K562 (cell line): ENCODE measurements around the gene PYROXD2. TPM values are rescaled to one million over a fixed set of nuclear protein-coding genes. Genes with fewer than 3 reads are reported as not detected.

Experiments
- CAMTA2 ChIP-seq: fragments of 250-450 bp; sonication (Bioruptor Pico); conservative IDR thresholded peaks from 2 replicates; pipeline ENCODE4 v1.5.1; 2022
- CREM ChIP-seq: IDR thresholded peaks from 2 replicates; pipeline ENCODE4 v1.6.1; 2014; ENCODE audit warnings: antibody characterized with exemption, low read depth
- DDX20 ChIP-seq: fragments of 450-650 bp; IDR thresholded peaks from 2 replicates; pipeline ENCODE4 v1.6.1; 2016; ENCODE audit warnings: missing genetic modification characterization, low read depth, mild to moderate bottlenecking, missing compliant biosample characterization, moderate library complexity
- HIVEP1 ChIP-seq: fragments of 250-450 bp; sonication (Bioruptor Pico); IDR thresholded peaks from 2 replicates; pipeline ENCODE4 v1.4.0; 2020; ENCODE audit warnings: mild to moderate bottlenecking
- MTA3 ChIP-seq: fragments of 450-650 bp; formaldehyde crosslinking; IDR thresholded peaks from 2 replicates; pipeline ENCODE4 v1.6.1; 2017; ENCODE audit warnings: mild to moderate bottlenecking, borderline replicate concordance
- NEUROD1 ChIP-seq: fragments of 150-350 bp; IDR thresholded peaks from 2 replicates; pipeline ENCODE4 v1.6.1; 2014; ENCODE audit warnings: borderline replicate concordance, low read length, low read depth; ENCODE audit not compliant: partially characterized antibody
- NRF1 ChIP-seq, 2 experiments: fragments of 450-650 bp; IDR thresholded peaks in 1 of 2; conservative IDR thresholded peaks in 1 of 2; 2 replicates each; pipeline ENCODE4 v1.6.1; 2014; ENCODE audit warnings: mild to moderate bottlenecking in 2 of 2
- PHF8 ChIP-seq: fragments of 200-600 bp; sonication (generic); IDR thresholded peaks from 2 replicates; pipeline ENCODE4 v1.6.1; 2012; ENCODE audit warnings: mixed run types, mild to moderate bottlenecking, inconsistent platforms, low read length, moderate library complexity, borderline replicate concordance
- PRMT5 ChIP-seq: sonication (generic); formaldehyde crosslinking; IDR thresholded peaks from 2 replicates; pipeline ENCODE4 v1.5.0; 2020; ENCODE audit warnings: missing genetic modification reagents
- SMC3 ChIP-seq: conservative IDR thresholded peaks from 2 replicates; pipeline ENCODE4 v1.6.1; 2011; ENCODE audit warnings: low read depth, low read length, improper control_type of control experiment; ENCODE audit not compliant: insufficient read depth
- polyA plus RNA-seq, 8 experiments: library from polyadenylated mRNA; depleted of rRNA in 4 of 8; stranded (reverse) in 5 of 8; unstranded in 3 of 8; fragments of >200 nt; fragmentation: Nextera tagmentation in 2 of 8; fragmentation: Illumina TruSeq in 1 of 8; extraction: Ambion mirVana in 2 of 8; extraction: Trizol in 1 of 8; gene quantifications; 2 replicates each; pipeline versions ENCODE4 v1.2.1 to v1.2.3, GENCODE V29; 2011 to 2014; ENCODE audit warnings: inconsistent platforms in 1 of 8, missing spikeins in 1 of 8
- total RNA-seq, 7 experiments: library from RNA; depleted of rRNA in 6 of 7; stranded (reverse); fragments of >200 nt in 6 of 7; fragmentation: Illumina TruSeq in 2 of 7; extraction: Trizol in 2 of 7; gene quantifications; 2 replicates each; pipeline versions ENCODE4 v1.2.1 to v1.2.3, GENCODE V29; 2011 to 2021; ENCODE audit warnings: low replicate concordance in 1 of 7
- TF ChIP-seq, protein P1 (sequence below): fragments of 250-450 bp; sonication (Bioruptor Pico); IDR thresholded peaks from 2 replicates; pipeline ENCODE4 v1.5.0; 2021; ENCODE audit warnings: mild to moderate bottlenecking, borderline replicate concordance
- TF ChIP-seq, protein P2 (sequence below): fragments of 450-650 bp; formaldehyde crosslinking; conservative IDR thresholded peaks from 2 replicates; pipeline ENCODE4 v1.4.0; 2022; ENCODE audit warnings: mild to moderate bottlenecking, missing genetic modification characterization
- TF ChIP-seq, protein P3 (sequence below): IDR thresholded peaks from 2 replicates; pipeline ENCODE4 v1.6.1; 2016; ENCODE audit warnings: missing genetic modification characterization, missing compliant biosample characterization
- TF ChIP-seq, protein P4 (sequence below), 2 experiments: fragments of 450-650 bp in 1 of 2; sonication (generic) in 1 of 2; formaldehyde crosslinking in 1 of 2; IDR thresholded peaks in 1 of 2; conservative IDR thresholded peaks in 1 of 2; 2 replicates each; pipeline versions ENCODE4 v1.6.1 to v1.8.1; 2016 to 2023; ENCODE audit warnings: mild to moderate bottlenecking in 2 of 2, moderate library complexity in 2 of 2, inconsistent platforms in 1 of 2, missing genetic modification reagents in 1 of 2
- TF ChIP-seq, protein P5 (sequence below): fragments of 450-650 bp; IDR thresholded peaks from 2 replicates; pipeline ENCODE4 v1.6.1; 2014; ENCODE audit warnings: low read depth, mild to moderate bottlenecking, moderate library complexity, borderline replicate concordance
- TF ChIP-seq, protein P6 (sequence below): sonication (generic); formaldehyde crosslinking; IDR thresholded peaks from 2 replicates; pipeline ENCODE4 v1.8.0; 2022; ENCODE audit warnings: missing genetic modification reagents, mild to moderate bottlenecking, borderline replicate concordance

The PYROXD2 gene
- total and polyA plus RNA-seq, 9 of the 15 experiments (the other 6 are each of a cell fraction or from before 2014, with no cell fraction given), result 0.14 to 1.4 (median 0.58) TPM

DNA sequence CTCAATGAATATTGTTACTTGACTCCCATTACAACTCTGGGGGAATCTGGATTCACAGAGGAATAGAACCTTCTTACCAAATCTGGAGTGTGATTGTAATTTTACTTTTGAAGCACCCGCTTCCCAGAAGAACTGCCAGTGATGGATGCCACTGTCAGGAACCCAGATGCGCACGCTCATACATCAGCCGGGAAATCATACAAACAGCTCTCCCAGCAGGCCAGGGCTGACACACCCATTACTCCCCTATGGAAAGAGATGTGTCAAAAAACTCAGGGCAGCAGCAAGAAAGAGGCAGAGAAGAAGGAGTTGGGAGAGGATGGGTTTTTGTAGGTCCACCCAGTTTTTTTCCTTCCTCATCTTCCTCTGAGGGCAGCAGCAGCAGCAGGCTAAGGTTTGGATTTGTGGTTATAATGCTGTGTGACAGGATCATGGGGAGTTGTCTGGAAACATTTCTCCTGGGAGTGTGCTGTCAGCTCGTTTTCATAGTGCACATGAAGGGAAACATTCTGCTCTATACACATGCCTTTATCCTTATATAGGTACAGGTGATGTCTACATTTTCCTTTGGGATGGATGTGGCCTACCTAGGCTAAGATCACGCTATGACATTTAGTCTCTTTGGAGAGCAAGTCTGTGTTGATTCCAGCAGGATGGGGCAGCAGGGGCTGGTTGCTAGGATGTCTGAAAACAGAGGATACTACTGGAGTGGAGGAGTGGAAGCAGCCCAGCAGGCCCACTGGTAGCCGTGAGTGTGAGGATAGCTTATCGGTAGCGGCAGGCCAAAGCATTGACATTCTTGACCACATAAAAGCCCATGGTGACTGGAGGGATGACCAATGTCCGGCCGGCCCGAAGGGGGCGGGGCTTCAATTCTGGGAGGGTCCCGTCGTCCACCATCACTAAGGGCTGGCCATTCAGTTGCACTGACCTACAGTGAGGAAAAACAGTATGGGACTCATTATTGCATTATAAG lies 44.1 kb upstream of the PYROXD2 start (continued):
- TF ChIP-seq, protein P1, sequence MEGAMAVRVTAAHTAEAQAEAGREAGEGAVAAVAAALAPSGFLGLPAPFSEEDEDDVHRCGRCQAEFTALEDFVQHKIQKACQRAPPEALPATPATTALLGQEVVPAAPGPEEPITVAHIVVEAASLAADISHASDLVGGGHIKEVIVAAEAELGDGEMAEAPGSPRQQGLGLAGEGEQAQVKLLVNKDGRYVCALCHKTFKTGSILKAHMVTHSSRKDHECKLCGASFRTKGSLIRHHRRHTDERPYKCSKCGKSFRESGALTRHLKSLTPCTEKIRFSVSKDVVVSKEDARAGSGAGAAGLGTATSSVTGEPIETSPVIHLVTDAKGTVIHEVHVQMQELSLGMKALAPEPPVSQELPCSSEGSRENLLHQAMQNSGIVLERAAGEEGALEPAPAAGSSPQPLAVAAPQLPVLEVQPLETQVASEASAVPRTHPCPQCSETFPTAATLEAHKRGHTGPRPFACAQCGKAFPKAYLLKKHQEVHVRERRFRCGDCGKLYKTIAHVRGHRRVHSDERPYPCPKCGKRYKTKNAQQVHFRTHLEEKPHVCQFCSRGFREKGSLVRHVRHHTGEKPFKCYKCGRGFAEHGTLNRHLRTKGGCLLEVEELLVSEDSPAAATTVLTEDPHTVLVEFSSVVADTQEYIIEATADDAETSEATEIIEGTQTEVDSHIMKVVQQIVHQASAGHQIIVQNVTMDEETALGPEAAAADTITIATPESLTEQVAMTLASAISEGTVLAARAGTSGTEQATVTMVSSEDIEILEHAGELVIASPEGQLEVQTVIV, result no peak
- TF ChIP-seq CREM (peak; percentile 56), HIVEP1 (CRISPR knock-in tag) (no peak), MTA3 (peak; percentile 44; the same call in 1 of the 2 replicates), NEUROD1 (peak; percentile 56), NRF1 (conservative IDR thresholded peaks at IDR 0.05 in 1 of 2, IDR thresholded peaks at IDR 0.05 in 1 of 2) (0 out of 4 replicates have a peak, but pooled peaks have one; percentile 7 to 13), SMC3 (no peak), CAMTA2 (CRISPR knock-in tag) (no peak), PRMT5 (CRISPR knock-in tag) (no peak), DDX20 (tag) (no peak), PHF8 (no peak)
- TF ChIP-seq, protein P2, sequence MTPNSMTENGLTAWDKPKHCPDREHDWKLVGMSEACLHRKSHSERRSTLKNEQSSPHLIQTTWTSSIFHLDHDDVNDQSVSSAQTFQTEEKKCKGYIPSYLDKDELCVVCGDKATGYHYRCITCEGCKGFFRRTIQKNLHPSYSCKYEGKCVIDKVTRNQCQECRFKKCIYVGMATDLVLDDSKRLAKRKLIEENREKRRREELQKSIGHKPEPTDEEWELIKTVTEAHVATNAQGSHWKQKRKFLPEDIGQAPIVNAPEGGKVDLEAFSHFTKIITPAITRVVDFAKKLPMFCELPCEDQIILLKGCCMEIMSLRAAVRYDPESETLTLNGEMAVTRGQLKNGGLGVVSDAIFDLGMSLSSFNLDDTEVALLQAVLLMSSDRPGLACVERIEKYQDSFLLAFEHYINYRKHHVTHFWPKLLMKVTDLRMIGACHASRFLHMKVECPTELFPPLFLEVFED (CRISPR knock-in tag), result no peak
- TF ChIP-seq, protein P3, sequence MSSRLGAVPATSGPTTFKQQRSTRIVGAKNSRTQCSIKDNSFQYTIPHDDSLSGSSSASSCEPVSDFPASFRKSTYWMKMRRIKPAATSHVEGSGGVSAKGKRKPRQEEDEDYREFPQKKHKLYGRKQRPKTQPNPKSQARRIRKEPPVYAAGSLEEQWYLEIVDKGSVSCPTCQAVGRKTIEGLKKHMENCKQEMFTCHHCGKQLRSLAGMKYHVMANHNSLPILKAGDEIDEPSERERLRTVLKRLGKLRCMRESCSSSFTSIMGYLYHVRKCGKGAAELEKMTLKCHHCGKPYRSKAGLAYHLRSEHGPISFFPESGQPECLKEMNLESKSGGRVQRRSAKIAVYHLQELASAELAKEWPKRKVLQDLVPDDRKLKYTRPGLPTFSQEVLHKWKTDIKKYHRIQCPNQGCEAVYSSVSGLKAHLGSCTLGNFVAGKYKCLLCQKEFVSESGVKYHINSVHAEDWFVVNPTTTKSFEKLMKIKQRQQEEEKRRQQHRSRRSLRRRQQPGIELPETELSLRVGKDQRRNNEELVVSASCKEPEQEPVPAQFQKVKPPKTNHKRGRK (tag), result no peak
- TF ChIP-seq, protein P4, sequence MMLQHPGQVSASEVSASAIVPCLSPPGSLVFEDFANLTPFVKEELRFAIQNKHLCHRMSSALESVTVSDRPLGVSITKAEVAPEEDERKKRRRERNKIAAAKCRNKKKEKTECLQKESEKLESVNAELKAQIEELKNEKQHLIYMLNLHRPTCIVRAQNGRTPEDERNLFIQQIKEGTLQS (IDR thresholded peaks at IDR 0.05), result peak; percentile 50; the same call in 1 of the 2 replicates
- TF ChIP-seq, protein P4 (CRISPR knock-in tag; conservative IDR thresholded peaks at IDR 0.05), result no peak
- TF ChIP-seq, protein P5, sequence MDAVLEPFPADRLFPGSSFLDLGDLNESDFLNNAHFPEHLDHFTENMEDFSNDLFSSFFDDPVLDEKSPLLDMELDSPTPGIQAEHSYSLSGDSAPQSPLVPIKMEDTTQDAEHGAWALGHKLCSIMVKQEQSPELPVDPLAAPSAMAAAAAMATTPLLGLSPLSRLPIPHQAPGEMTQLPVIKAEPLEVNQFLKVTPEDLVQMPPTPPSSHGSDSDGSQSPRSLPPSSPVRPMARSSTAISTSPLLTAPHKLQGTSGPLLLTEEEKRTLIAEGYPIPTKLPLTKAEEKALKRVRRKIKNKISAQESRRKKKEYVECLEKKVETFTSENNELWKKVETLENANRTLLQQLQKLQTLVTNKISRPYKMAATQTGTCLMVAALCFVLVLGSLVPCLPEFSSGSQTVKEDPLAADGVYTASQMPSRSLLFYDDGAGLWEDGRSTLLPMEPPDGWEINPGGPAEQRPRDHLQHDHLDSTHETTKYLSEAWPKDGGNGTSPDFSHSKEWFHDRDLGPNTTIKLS, result no peak
- TF ChIP-seq, protein P6, sequence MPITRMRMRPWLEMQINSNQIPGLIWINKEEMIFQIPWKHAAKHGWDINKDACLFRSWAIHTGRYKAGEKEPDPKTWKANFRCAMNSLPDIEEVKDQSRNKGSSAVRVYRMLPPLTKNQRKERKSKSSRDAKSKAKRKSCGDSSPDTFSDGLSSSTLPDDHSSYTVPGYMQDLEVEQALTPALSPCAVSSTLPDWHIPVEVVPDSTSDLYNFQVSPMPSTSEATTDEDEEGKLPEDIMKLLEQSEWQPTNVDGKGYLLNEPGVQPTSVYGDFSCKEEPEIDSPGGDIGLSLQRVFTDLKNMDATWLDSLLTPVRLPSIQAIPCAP, result no peak
